ENCODE results near the gene FBXL16. TPM values are rescaled to one million over a fixed set of nuclear protein-coding genes. Genes with fewer than 3 reads are reported as not detected.

The FBXL16 gene
- total and polyA plus RNA-seq, 2 of the 13 experiments (the other 11 are each of a cell fraction or from before 2014, with no cell fraction given): 0.22 to 2.0 TPM

GRCh38 chr16:654034-654433, 51.6 kb downstream of the FBXL16 start (continued):
- TF ChIP-seq ZNF574 (CRISPR knock-in tag; IDR thresholded peaks at IDR 0.05) (peak; percentile 83), ZEB1 (IDR thresholded peaks at IDR 0.05; ENCODE audit: insufficient replicate concordance, low read depth) (no peak), BATF2 (CRISPR knock-in tag; IDR thresholded peaks at IDR 0.05) (no peak), HIC2 (CRISPR knock-in tag; IDR thresholded peaks at IDR 0.05; ENCODE audit: low read depth) (peak; percentile 32; the same call in 1 of the 2 replicates), HMGXB3 (CRISPR knock-in tag; IDR thresholded peaks at IDR 0.05; ENCODE audit: borderline replicate concordance) (no peak), SAP130 (CRISPR knock-in tag; IDR thresholded peaks at IDR 0.05; ENCODE audit: low read depth) (peak; percentile 66), ZNF850 (CRISPR knock-in tag; conservative IDR thresholded peaks at IDR 0.05) (no peak), ZNF263 (CRISPR knock-in tag; IDR thresholded peaks at IDR 0.05) (no peak), KLF16 (CRISPR knock-in tag; IDR thresholded peaks at IDR 0.05) (no peak), RFX1 (IDR thresholded peaks at IDR 0.05) (no peak), SNAPC2 (CRISPR knock-in tag; IDR thresholded peaks at IDR 0.05) (no peak), SOX13 (IDR thresholded peaks at IDR 0.05) (no peak), SOX13 (CRISPR knock-in tag; conservative IDR thresholded peaks at IDR 0.05 in 1 of 2, IDR thresholded peaks at IDR 0.05 in 1 of 2) (peak in 1 of 2 experiments; percentile 21; a peak in 2 of 4 replicates), EP300 (IDR thresholded peaks at IDR 0.05; ENCODE audit: low read depth in 2 of 2, low read length in 2 of 2) (peak in 1 of 2 experiments; percentile 38; a peak in 1 of 4 replicates), EP300 (CRISPR knock-in tag; IDR thresholded peaks at IDR 0.05; ENCODE audit: borderline replicate concordance) (no peak), KDM2A (CRISPR knock-in tag; IDR thresholded peaks at IDR 0.05; ENCODE audit: borderline replicate concordance, low read depth) (no peak), TAF1 (CRISPR knock-in tag; IDR thresholded peaks at IDR 0.05) (no peak), ZBTB46 (CRISPR knock-in tag; IDR thresholded peaks at IDR 0.05; ENCODE audit: borderline replicate concordance) (no peak), ZBTB1 (CRISPR knock-in tag; IDR thresholded peaks at IDR 0.05; ENCODE audit: borderline replicate concordance) (no peak)
